Peyer's patch (tissue), 4 donors: Measurements from ENCODE around the gene SMAD3. TPM values are rescaled to one million over a fixed set of nuclear protein-coding genes. Genes with fewer than 3 reads are reported as not detected.

Experiments
- DNase-seq, 3 donors: peaks; one replicate each; pipeline ENCODE4 v3.0.0-alpha.2; 2017 to 2019
- H3K27ac ChIP-seq, 4 donors: fragments of 200-600 bp; sonication (generic); one replicate each; pipeline ENCODE4 v1.5.1; 2016 to 2019
- H3K27me3 ChIP-seq, 2 donors: fragments of 200-600 bp; sonication (generic); one replicate each; pipeline ENCODE4 v1.5.1; 2019
- H3K36me3 ChIP-seq, 3 donors: fragments of 200-600 bp; sonication (generic); one replicate each; pipeline ENCODE4 v1.5.1; 2016 to 2019
- H3K4me1 ChIP-seq, 4 donors: fragments of 200-600 bp; sonication (generic); one replicate each; pipeline ENCODE4 v1.5.1; 2016 to 2019
- H3K4me3 ChIP-seq, 4 donors: fragments of 200-600 bp; sonication (generic); 1 replicate in 3 of 4; 2 replicates in 1 of 4; pipeline ENCODE4 v1.5.1; 2016 to 2019; ENCODE audit warnings: mild to moderate bottlenecking in 1 of 4
- H3K9me3 ChIP-seq, 4 donors: fragments of 200-600 bp; sonication (generic); one replicate each; pipeline ENCODE4 v1.5.1; 2016 to 2019; ENCODE audit warnings: mild to moderate bottlenecking in 1 of 4
- POLR2A ChIP-seq, 2 donors: fragments of 450-650 bp; IDR thresholded peaks; one replicate each; pipeline ENCODE4 v1.5.1; 2017; ENCODE audit warnings: antibody characterized with exemption in 2 of 2, mild to moderate bottlenecking in 2 of 2, moderate library complexity in 2 of 2
- total RNA-seq, 4 donors: library from RNA; depleted of rRNA; stranded (reverse); fragments of >200 nt; gene quantifications; one replicate each; pipeline ENCODE4 v1.1.0, GENCODE V29; 2016
- TF ChIP-seq, protein P1 (sequence below), 6 experiments: fragments of 450-650 bp in 4 of 6; fragments of 200-600 bp in 2 of 6; sonication (generic) in 1 of 6; IDR thresholded peaks; one replicate each; pipeline ENCODE4 v1.5.1; 2017 to 2019; ENCODE audit warnings: antibody characterized with exemption in 6 of 6, mild to moderate bottlenecking in 3 of 6, moderate library complexity in 1 of 6

SMAD3 gene
- total RNA-seq, 4 donors from 2014 or later: 43.7 to 80.0 (median 60.2) TPM

DNA sequence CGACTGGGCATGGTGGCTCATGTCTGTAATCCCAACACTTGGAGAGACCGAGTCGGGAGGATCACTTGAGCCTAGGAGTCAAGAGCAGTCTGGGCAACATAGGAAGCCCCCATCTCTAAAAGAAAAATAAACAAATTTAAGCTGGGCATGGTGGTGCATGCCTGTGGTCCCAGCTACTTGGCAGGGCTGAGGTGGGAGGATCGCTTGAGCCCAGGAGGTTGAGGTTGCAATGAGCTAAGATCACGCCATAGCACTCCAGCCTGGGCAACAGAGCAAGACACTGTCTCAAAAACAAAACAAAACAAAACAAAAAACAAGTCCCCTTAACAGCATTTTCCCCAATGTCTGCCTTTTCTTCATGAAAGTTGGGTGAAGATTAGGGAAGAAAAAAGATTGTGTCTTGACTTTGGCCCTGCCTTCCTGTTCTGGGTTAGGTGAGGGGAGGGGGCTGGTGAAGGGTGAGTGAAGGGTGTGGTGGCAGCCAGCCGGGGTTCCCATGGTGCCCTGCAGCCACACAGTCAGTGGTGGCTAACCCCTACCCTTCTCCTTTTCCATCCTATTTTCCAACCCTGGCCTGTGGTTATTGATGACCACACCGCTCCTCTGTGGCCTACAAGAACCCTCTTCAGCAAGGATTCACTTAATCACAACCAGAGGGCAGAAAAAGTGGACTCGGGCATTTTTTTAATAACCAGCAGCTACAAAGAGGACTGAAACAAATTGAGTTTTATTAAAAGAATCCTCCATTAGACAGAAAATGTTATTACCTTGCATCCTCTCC is 28.4 kb upstream of the SMAD3 start:
- TF ChIP-seq, protein P1, sequence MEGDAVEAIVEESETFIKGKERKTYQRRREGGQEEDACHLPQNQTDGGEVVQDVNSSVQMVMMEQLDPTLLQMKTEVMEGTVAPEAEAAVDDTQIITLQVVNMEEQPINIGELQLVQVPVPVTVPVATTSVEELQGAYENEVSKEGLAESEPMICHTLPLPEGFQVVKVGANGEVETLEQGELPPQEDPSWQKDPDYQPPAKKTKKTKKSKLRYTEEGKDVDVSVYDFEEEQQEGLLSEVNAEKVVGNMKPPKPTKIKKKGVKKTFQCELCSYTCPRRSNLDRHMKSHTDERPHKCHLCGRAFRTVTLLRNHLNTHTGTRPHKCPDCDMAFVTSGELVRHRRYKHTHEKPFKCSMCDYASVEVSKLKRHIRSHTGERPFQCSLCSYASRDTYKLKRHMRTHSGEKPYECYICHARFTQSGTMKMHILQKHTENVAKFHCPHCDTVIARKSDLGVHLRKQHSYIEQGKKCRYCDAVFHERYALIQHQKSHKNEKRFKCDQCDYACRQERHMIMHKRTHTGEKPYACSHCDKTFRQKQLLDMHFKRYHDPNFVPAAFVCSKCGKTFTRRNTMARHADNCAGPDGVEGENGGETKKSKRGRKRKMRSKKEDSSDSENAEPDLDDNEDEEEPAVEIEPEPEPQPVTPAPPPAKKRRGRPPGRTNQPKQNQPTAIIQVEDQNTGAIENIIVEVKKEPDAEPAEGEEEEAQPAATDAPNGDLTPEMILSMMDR (IDR thresholded peaks at IDR 0.05): no peak
- TF ChIP-seq POLR2A (IDR thresholded peaks at IDR 0.05): no peak
- Histone ChIP-seq H3K4me3 (no peak overlapping the region), H3K36me3 (no peaks in the 10 kb centered on the region), H3K27ac (no peak overlapping the region), H3K9me3 (no peaks in the 10 kb centered on the region), H3K27me3 (no peaks in the 10 kb centered on the region), H3K4me1 (peaks cover 0 to 17% (median 4%) of the 10 kb centered on the region in 4 donors)
- no peak for DNase-seq

DNA sequence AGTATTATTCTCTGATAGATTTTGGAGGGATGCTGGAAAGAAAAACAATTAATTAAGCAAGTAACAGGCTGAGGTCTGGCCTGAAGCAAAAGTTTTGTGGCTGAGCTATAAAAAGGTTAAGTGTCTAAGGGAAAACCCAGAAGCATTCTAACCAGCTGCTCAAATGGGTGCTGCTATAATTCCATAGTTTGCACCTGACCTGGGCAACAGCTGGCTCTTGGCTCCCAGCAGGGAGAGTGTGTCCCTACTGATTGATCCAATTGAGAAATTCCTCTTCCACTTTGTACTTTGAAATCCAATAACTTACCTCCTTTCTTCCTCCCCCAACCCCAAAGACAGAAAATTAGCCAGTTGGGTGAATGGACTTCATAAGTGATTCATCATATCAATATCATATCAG is 27.7 kb upstream of the SMAD3 start:
- Histone ChIP-seq H3K4me3 (no peak overlapping the region), H3K27me3 (no peaks in the 10 kb centered on the region), H3K4me1 (peaks cover 0 to 24% (median 4%) of the 10 kb centered on the region in 4 donors), H3K36me3 (no peaks in the 10 kb centered on the region), H3K27ac (no peak overlapping the region), H3K9me3 (no peaks in the 10 kb centered on the region)
- TF ChIP-seq, protein P1 (IDR thresholded peaks at IDR 0.05): no peak
- TF ChIP-seq POLR2A (IDR thresholded peaks at IDR 0.05): no peak
- DNase-seq: no peak

GRCh38 chr15:67038736-67039135 is 26.7 kb upstream of the SMAD3 start:
- Histone ChIP-seq H3K36me3 (no peaks in the 10 kb centered on the region), H3K27me3 (no peaks in the 10 kb centered on the region), H3K9me3 (no peaks in the 10 kb centered on the region), H3K4me1 (peaks cover 0 to 24% (median under 1%) of the 10 kb centered on the region in 4 donors), H3K4me3 (no peak overlapping the region), H3K27ac (peak overlapping the region in 1 of 4 donors; percentile 36)
- TF ChIP-seq POLR2A (IDR thresholded peaks at IDR 0.05): no peak
- TF ChIP-seq, protein P1 (IDR thresholded peaks at IDR 0.05): no peak
- no peak for DNase-seq

DNA sequence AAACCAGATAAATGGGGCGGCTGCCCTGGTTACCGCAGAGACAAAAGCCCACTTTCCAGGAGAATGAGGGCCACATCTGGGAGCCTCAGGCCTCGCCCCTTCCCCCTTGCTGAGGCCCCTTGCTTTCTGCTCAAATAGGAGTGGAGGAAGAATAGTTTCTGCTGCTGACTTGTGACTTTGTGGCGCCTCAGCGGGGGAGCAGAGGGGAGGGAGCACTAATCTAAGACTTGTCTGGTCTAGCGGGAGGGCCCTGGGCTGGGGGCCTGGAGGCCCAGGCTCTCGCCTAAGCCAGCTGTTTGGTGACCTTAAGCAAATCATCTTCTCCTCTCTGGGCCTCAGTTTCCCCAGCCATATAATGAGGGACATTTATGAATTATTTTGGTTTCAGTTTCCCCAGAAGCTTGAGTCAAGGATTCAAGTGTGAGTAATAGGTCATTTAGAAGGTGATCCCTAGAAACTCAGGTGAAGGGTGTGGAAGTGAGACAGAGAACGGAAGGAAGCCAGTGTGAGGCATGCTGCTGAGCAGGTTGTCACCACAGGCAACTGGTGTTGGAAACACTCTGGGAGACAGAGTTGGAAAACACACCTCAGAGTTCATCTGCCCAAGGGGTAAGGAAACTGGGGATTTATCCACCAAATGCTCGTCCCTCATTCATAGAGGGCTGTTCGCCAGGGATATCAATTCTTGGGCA is 25.9 kb upstream of the SMAD3 start:
- H3K4me1 ChIP-seq: peaks cover 0 to 27% (median 0%) of the 10 kb centered on the region in 4 donors
- no peaks in the 10 kb centered on the region for H3K36me3 ChIP-seq
- DNase-seq: no peak
- H3K4me3 ChIP-seq: no peak overlapping the region
- no peaks in the 10 kb centered on the region for H3K27me3 ChIP-seq
- no peaks in the 10 kb centered on the region for H3K9me3 ChIP-seq
- H3K27ac ChIP-seq: peak overlapping the region in 1 of 4 donors; percentile 36
- TF ChIP-seq POLR2A (IDR thresholded peaks at IDR 0.05): no peak
- TF ChIP-seq, protein P1 (IDR thresholded peaks at IDR 0.05): no peak

GRCh38 chr15:67040277-67040676 is 25.1 kb upstream of the SMAD3 start:
- DNase-seq: no peak
- H3K36me3 ChIP-seq: no peaks in the 10 kb centered on the region
- H3K9me3 ChIP-seq: no peaks in the 10 kb centered on the region
- H3K4me3 ChIP-seq: no peak overlapping the region
- peaks cover 0 to 29% (median 0%) of the 10 kb centered on the region in 4 donors for H3K4me1 ChIP-seq
- TF ChIP-seq POLR2A (IDR thresholded peaks at IDR 0.05): no peak
- TF ChIP-seq, protein P1 (IDR thresholded peaks at IDR 0.05): no peak
- no peaks in the 10 kb centered on the region for H3K27me3 ChIP-seq
- H3K27ac ChIP-seq: peak overlapping the region in 1 of 4 donors; percentile 36
